ENCODE data around the gene SLCO3A1.

SLCO3A1 gene

GRCh38 chr15:92111291-92111690 is 257.8 kb downstream of the SLCO3A1 start:
- DNase-seq: no peak

GRCh38 chr15:92111751-92112150 is 258.2 kb downstream of the SLCO3A1 start:
- DNase-seq: no peak

- no peak for DNase-seq
Measured at GRCh38 chr15:92112180-92112579, 258.7 kb downstream of the SLCO3A1 start.

GRCh38 chr15:92112711-92113110 is 259.2 kb downstream of the SLCO3A1 start:
- DNase-seq: no peak

GRCh38 chr15:92113832-92114231 is 260.3 kb downstream of the SLCO3A1 start:
- no peak for DNase-seq

- DNase-seq: no peak
Measured at GRCh38 chr15:92115834-92116233, 262.3 kb downstream of the SLCO3A1 start.

GRCh38 chr15:92116330-92116729 is 262.8 kb downstream of the SLCO3A1 start:
- no peak for DNase-seq

- no peak for DNase-seq
Measured at GRCh38 chr15:92117261-92117731, 263.8 kb downstream of the SLCO3A1 start.

GRCh38 chr15:92118162-92118935 is 264.8 kb downstream of the SLCO3A1 start:
- DNase-seq: no peak

- no peak for DNase-seq
Measured at GRCh38 chr15:92118936-92119325, 265.4 kb downstream of the SLCO3A1 start.

- DNase-seq: no peak
Measured at GRCh38 chr15:92120094-92120795, 266.7 kb downstream of the SLCO3A1 start.

GRCh38 chr15:92121047-92121446 is 267.5 kb downstream of the SLCO3A1 start:
- DNase-seq: no peak

- DNase-seq: no peak
Measured at GRCh38 chr15:92122259-92122658, 268.8 kb downstream of the SLCO3A1 start.

- DNase-seq: no peak
Measured at GRCh38 chr15:92123962-92124656, 270.6 kb downstream of the SLCO3A1 start.

GRCh38 chr15:92124657-92125010 is 271.1 kb downstream of the SLCO3A1 start:
- DNase-seq: no peak

GRCh38 chr15:92128788-92129187 is 275.3 kb downstream of the SLCO3A1 start:
- no peak for DNase-seq

- DNase-seq: no peak
Measured at GRCh38 chr15:92130244-92130643, 276.7 kb downstream of the SLCO3A1 start.

GRCh38 chr15:92130906-92131305 is 277.4 kb downstream of the SLCO3A1 start:
- no peak for DNase-seq

GRCh38 chr15:92132982-92133755 is 279.7 kb downstream of the SLCO3A1 start:
- no peak for DNase-seq

- no peak for DNase-seq
Measured at GRCh38 chr15:92140796-92141195, 287.3 kb downstream of the SLCO3A1 start.

- DNase-seq: no peak
Measured at GRCh38 chr15:92141607-92142006, 288.1 kb downstream of the SLCO3A1 start.

- DNase-seq: no peak
Measured at GRCh38 chr15:92142242-92143232, 289.0 kb downstream of the SLCO3A1 start.
